ENCODE results near the gene MYH9.

Gene MYH9

DNA sequence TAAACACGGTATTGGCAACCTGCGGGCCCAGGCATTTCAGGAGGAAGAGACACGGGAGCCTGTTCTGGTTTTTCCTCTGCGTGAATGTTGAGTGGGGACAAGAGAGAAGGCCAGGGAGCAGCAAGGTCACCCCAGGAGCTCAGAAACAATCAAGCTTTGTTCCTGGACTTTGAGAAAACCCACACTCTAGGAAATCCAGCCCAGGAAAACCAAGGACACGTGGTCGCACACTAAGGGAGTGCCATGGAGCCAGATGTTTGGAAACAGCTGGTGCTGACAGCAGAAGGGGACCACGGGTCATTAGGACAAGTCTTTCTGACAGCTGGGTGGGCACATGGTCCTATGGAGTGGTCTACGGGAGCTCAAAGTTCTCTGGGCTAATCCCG, 44.1 kb downstream of the MYH9 start:
- H3K27me3 ChIP-seq (ENCODE audit: insufficient read depth, low read length) = no peaks in the 10 kb centered on the region
- H3K4me3 ChIP-seq (ENCODE audit: low read depth, low read length) = no peak overlapping the region
- H3K27ac ChIP-seq (ENCODE audit: low read depth, low read length) = no peak overlapping the region
- no peak overlapping the region for H2AFZ ChIP-seq (ENCODE audit: low read length, unreplicated experiment)
- H3K4me1 ChIP-seq (ENCODE audit: control insufficient read depth, insufficient read depth, low read length, unreplicated experiment) = peaks cover 24% of the 10 kb centered on the region
- H3K79me2 ChIP-seq (ENCODE audit: control insufficient read depth, insufficient read depth, low read length, unreplicated experiment) = peaks cover 71% of the 10 kb centered on the region
- peaks cover 5% of the 10 kb centered on the region for H3K36me3 ChIP-seq (ENCODE audit: insufficient read depth, low read length)

DNA sequence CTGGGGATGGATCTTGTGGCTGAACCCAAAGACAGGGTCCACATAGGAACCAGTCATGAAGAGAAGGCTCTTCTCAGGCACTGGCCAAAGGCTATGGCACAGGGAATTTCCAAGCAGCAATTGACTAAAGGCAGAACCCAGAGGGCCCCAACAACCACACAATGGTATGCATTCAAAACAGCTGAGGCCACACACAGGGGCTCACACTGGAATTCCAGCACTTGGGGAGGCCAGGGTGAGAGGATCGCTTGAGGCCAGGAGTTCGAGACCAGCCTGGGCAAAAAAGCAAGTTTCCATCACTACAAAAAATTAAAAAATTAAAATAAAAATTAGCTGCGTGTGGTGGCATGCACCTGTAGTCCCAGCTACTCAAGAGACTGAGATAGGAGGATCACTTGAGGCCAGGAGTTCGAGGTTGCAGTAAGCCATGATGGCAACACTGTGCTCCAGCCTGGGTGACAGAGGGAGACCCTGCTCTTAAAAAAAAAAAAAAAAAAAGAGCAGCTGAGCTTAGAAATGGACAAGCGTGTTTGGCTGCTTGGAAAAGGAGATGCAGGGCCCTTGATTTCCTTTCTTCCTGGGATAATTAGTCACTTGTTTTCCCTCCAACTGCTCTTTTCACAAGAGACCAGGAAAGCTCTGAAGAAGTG, 44.6 kb downstream of the MYH9 start:
- Histone ChIP-seq H3K79me2 (ENCODE audit: control insufficient read depth, insufficient read depth, low read length, unreplicated experiment) (peaks cover 71% of the 10 kb centered on the region), H3K36me3 (ENCODE audit: insufficient read depth, low read length) (peaks cover 5% of the 10 kb centered on the region), H2AFZ (ENCODE audit: low read length, unreplicated experiment) (no peak overlapping the region), H3K27me3 (ENCODE audit: insufficient read depth, low read length) (no peaks in the 10 kb centered on the region), H3K4me3 (ENCODE audit: low read depth, low read length) (no peak overlapping the region), H3K4me1 (ENCODE audit: control insufficient read depth, insufficient read depth, low read length, unreplicated experiment) (peaks cover 25% of the 10 kb centered on the region), H3K27ac (ENCODE audit: low read depth, low read length) (no peak overlapping the region)

DNA sequence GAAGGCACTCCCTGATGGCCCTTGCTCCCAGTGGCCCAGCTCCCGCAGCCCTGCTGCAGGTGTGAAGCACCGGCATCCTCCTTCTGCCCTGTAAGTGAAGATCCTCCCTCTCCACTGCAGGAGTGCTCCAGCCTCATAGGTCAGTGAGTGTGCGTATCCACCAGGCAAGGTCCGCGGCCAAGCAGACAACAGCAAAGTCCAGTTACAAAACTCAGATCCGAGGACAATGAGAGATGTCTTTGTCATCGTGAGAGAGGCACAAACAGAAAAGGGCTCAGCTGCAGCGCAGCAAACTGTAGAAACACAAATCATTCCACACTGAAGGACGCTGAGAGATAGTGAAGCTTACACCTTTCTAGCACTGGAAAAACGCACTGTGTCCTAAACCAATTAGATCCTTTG, 46.1 kb downstream of the MYH9 start:
- Histone ChIP-seq H3K27ac (ENCODE audit: low read depth, low read length) (no peak overlapping the region; the same call in 1 of the 2 replicates), H3K36me3 (ENCODE audit: insufficient read depth, low read length) (peaks cover 9% of the 10 kb centered on the region), H3K27me3 (ENCODE audit: insufficient read depth, low read length) (no peaks in the 10 kb centered on the region), H3K4me1 (ENCODE audit: control insufficient read depth, insufficient read depth, low read length, unreplicated experiment) (peaks cover 25% of the 10 kb centered on the region), H2AFZ (ENCODE audit: low read length, unreplicated experiment) (no peak overlapping the region), H3K79me2 (ENCODE audit: control insufficient read depth, insufficient read depth, low read length, unreplicated experiment) (peaks cover 80% of the 10 kb centered on the region), H3K4me3 (ENCODE audit: low read depth, low read length) (no peak overlapping the region)

DNA sequence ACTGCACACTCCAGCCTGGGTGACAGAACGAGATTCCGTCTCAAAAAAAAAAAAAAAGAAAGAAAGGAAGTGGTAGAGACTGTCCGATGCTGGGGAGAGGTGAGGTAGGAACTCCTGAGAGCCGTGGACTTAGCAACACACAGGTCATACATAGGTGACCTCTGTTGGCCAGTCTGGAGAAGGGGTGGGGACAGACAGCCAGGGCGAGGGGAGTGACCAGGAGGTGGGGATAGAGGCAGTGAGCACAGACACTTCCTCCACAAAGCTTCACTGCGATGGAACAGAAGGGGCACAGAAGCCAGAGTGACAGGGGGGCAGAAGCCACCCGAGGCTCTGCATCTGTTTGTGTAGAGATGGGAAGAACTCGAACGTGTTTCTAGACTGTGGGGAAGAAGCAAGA, 47.1 kb downstream of the MYH9 start:
- H3K4me1 ChIP-seq (ENCODE audit: control insufficient read depth, insufficient read depth, low read length, unreplicated experiment) = peaks cover 34% of the 10 kb centered on the region
- H3K79me2 ChIP-seq (ENCODE audit: control insufficient read depth, insufficient read depth, low read length, unreplicated experiment) = peaks cover 80% of the 10 kb centered on the region
- no peak overlapping the region for H3K4me3 ChIP-seq (ENCODE audit: low read depth, low read length)
- no peaks in the 10 kb centered on the region for H3K27me3 ChIP-seq (ENCODE audit: insufficient read depth, low read length)
- no peak overlapping the region for H2AFZ ChIP-seq (ENCODE audit: low read length, unreplicated experiment)
- peak overlapping the region; percentile 97 for H3K27ac ChIP-seq (ENCODE audit: low read depth, low read length)
- H3K36me3 ChIP-seq (ENCODE audit: insufficient read depth, low read length) = peaks cover 18% of the 10 kb centered on the region

DNA sequence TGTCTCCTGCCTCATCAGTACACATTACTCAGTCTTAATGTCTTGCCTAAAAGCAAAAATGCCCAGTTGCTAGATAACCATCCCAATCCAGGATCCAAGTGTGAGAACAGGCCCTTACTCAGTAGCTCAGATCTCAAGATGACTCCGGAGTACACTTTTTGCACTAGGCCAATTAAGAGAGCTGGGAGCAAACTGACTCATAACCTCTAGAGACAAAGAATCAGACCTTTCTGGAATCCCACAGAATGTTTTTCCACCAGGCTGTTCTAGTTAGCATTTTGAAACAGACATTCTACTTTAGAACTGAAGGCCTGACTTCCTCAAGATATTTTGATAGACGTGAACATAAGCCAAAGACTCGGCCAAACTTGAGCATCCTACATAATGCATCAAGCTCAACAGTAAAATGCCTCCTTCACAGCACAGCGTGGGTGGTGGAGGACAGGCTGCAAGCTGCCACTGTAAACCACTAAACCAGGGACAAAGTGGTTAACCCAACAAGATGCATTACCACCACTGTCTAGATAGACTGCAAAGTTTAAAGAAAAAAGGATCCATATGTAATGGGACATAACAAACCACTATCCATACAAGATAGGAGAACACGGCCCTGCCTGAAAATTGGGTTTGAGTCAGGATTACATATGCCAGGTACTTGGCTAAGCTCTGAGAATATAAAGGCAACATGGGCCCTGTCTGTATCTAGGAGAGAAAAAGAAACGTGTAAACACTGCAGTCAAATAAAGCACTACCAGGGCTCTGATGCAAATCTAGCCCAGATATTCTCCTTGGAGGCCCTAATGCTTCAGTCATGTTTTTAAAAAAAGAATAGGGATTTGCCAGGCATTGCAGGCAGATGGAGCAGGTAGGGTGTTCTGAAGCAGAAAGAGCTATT, 48.3 kb downstream of the MYH9 start:
- H3K36me3 ChIP-seq (ENCODE audit: insufficient read depth, low read length) = peaks cover 23% of the 10 kb centered on the region
- no peak overlapping the region for H2AFZ ChIP-seq (ENCODE audit: low read length, unreplicated experiment)
- H3K27me3 ChIP-seq (ENCODE audit: insufficient read depth, low read length) = no peaks in the 10 kb centered on the region
- H3K79me2 ChIP-seq (ENCODE audit: control insufficient read depth, insufficient read depth, low read length, unreplicated experiment) = peaks cover 78% of the 10 kb centered on the region
- H3K4me1 ChIP-seq (ENCODE audit: control insufficient read depth, insufficient read depth, low read length, unreplicated experiment) = peaks cover 40% of the 10 kb centered on the region
- H3K27ac ChIP-seq (ENCODE audit: low read depth, low read length) = peak overlapping the region; percentile 97
- 0 out of 2 replicates have a peak overlapping the region, but pooled peaks have one; percentile 8 for H3K4me3 ChIP-seq (ENCODE audit: low read depth, low read length)

DNA sequence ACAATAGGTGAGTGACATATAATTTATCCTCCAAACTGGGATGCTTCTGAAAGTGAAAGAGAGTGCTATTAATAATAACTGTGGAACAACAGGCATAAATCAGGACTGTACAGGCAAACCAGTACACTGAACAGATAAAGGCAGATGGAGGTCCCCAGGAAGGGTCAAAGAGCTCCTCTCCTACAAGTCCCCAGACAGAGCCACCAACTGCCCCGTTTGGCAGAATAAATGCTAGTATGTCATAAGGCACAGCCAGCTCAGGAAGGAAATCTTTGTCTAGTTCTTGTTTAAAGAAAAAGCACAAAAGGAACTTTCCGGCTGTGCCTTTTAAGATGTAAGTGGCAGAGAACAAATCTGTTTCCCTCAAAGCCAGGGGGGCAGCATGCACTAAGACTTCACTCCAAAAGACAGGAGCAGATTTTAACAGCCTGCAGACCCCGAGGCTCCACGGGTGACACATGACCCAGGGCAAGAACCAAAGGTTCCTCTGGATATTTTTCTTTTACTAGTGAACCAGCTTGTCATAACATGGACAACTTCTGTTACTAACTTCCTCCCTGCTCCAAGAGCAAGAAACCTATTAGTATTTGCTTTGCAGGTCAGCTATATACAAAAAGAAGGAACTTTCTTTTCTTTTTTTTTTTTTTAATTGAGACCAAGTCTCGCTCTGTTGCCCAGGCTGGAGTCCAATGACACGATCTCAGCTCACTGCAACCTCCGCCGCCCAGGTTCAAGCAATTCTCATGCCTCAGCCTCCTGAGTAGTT, 50.2 kb downstream of the MYH9 start:
- H3K27ac ChIP-seq (ENCODE audit: low read depth, low read length) = peak overlapping the region; percentile 61
- H3K4me1 ChIP-seq (ENCODE audit: control insufficient read depth, insufficient read depth, low read length, unreplicated experiment) = peaks cover 56% of the 10 kb centered on the region

DNA sequence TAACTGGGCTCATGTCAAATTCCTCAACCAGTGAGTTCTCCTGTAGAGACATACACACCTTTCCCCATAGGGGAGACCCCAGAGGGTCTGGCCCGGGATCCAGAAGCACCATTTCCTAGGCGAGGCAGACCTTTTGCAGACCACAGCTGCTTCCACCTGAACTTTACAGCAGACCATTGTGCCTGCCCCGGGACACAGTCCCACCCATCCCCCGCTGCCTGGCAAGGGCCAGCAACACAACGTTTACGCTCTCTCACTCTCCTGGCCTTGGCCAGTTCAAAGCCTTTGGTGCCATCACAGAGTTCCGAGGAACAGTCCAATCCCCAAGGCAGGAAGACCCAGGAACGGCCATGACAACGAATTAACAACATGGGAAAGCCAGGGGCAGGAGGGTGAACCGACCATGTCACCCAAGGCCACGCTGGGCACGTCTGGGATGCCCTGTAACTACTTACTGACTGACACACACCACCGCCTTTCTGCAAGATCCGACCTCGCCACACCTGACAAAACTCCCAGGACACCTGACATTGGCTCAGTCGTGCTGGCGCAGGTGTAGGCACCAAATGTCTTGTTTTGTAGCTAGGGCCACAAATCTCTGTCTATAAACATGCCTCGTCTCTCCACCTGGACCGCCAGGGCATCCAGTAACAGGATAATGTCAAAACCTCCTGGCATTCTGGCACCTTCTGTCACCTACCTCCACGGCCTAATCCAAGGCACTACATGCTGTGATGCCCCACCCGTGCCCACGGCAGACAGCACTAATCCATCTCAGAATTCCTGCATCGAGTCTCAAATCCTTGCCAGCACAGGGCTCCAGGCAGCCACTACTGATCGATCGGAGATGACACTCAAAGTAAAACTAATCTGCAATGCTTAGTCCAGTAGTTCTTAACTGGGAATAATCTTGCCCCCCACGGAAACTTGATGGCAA, 51.3 kb downstream of the MYH9 start:
- Histone ChIP-seq H3K27me3 (ENCODE audit: insufficient read depth, low read length) (no peaks in the 10 kb centered on the region), H2AFZ (ENCODE audit: low read length, unreplicated experiment) (no peak overlapping the region), H3K27ac (ENCODE audit: low read depth, low read length) (peak overlapping the region; percentile 69), H3K4me1 (ENCODE audit: control insufficient read depth, insufficient read depth, low read length, unreplicated experiment) (peaks cover 66% of the 10 kb centered on the region), H3K36me3 (ENCODE audit: insufficient read depth, low read length) (peaks cover 25% of the 10 kb centered on the region), H3K4me3 (ENCODE audit: low read depth, low read length) (no peak overlapping the region), H3K79me2 (ENCODE audit: control insufficient read depth, insufficient read depth, low read length, unreplicated experiment) (peaks cover 61% of the 10 kb centered on the region)

More for the DNA sequence above, 50.2 kb downstream of the MYH9 start:
- Histone ChIP-seq H3K79me2 (ENCODE audit: control insufficient read depth, insufficient read depth, low read length, unreplicated experiment) (peaks cover 71% of the 10 kb centered on the region), H3K4me3 (ENCODE audit: low read depth, low read length) (no peak overlapping the region), H3K36me3 (ENCODE audit: insufficient read depth, low read length) (peaks cover 25% of the 10 kb centered on the region), H3K27me3 (ENCODE audit: insufficient read depth, low read length) (no peaks in the 10 kb centered on the region), H2AFZ (ENCODE audit: low read length, unreplicated experiment) (no peak overlapping the region)

DNA sequence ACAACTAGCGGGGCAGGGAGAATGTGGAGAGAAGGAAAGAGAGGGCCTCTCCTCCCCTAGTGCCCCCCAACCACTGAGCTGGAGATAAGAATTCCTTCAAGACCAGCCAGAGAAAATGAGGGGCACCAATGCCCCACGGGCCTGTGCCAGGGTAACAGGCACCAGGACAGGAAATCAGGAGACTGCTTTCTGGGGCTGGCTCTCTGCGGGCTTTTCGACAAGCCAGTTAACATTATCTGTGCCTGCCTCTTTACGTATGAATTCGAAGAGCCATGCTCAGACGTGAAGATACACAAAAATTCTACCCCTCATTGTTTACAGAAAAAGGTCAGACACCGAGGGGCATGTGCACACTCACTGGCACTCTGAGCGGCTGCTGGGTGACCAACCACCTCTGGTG, 52.1 kb downstream of the MYH9 start:
- H3K4me1 ChIP-seq (ENCODE audit: control insufficient read depth, insufficient read depth, low read length, unreplicated experiment) = peaks cover 72% of the 10 kb centered on the region
- H3K79me2 ChIP-seq (ENCODE audit: control insufficient read depth, insufficient read depth, low read length, unreplicated experiment) = peaks cover 64% of the 10 kb centered on the region
- peak overlapping the region; percentile 69 for H3K27ac ChIP-seq (ENCODE audit: low read depth, low read length)
- H3K36me3 ChIP-seq (ENCODE audit: insufficient read depth, low read length) = peaks cover 20% of the 10 kb centered on the region; the same call in 1 of the 2 replicates
- H2AFZ ChIP-seq (ENCODE audit: low read length, unreplicated experiment) = no peak overlapping the region
- no peaks in the 10 kb centered on the region for H3K27me3 ChIP-seq (ENCODE audit: insufficient read depth, low read length)
- no peak overlapping the region for H3K4me3 ChIP-seq (ENCODE audit: low read depth, low read length)

DNA sequence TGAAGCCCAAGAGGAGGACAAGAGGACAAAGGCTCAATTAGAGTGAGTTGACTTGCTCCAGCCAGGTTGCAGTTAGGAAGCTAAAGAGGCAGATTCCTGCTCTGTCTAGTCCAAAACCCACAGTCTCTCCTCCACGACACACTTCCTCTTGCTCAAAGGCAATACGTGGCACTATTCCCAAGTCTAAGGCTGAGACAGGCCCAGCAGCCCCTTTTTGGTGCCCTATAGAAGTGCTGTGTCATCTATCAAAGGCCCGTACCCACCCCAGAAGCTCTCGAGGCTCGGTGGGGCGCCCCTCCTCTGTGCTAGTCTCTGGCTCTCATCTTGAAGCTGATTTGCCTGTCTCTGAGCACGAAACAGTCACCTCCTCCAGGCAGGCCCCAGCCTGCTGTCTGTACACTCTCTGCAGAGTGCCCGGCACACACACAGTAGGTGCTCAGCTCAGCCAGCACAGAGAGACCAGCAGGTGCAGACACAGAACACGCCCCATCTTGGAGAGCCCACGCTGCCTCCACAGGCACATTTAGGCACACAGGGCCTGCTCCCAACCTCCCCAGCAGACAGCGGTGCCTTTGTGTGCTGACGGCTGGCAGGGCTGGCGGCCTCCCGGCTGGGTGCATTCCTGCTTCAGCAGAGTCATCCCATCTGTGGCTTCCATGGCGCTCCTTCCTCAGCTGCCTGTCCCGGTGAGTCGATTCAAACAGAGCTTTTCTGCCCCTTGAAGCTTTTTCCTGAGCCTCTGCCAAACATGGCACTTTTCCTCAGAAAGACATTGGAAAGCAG, 52.8 kb downstream of the MYH9 start:
- no peak overlapping the region for H2AFZ ChIP-seq (ENCODE audit: low read length, unreplicated experiment)
- no peaks in the 10 kb centered on the region for H3K27me3 ChIP-seq (ENCODE audit: insufficient read depth, low read length)
- peak overlapping the region; percentile 69 for H3K27ac ChIP-seq (ENCODE audit: low read depth, low read length)
- peaks cover 20% of the 10 kb centered on the region; the same call in 1 of the 2 replicates for H3K36me3 ChIP-seq (ENCODE audit: insufficient read depth, low read length)
- H3K79me2 ChIP-seq (ENCODE audit: control insufficient read depth, insufficient read depth, low read length, unreplicated experiment) = peaks cover 69% of the 10 kb centered on the region
- H3K4me1 ChIP-seq (ENCODE audit: control insufficient read depth, insufficient read depth, low read length, unreplicated experiment) = peaks cover 77% of the 10 kb centered on the region
- H3K4me3 ChIP-seq (ENCODE audit: low read depth, low read length) = no peak overlapping the region
